OCI-LY1 (cell line): ENCODE measurements around the gene POLRMT.

Experiments
- CTCF ChIP-seq: fragments of 200-600 bp; sonication (generic), shearing (Covaris generic); IDR thresholded peaks from 2 replicates; pipeline ENCODE4 v1.5.1; 2017; ENCODE audit warnings: mild to moderate bottlenecking, antibody characterized with exemption, low read length, moderate library complexity, mixed read lengths
- EZH2 ChIP-seq: fragments of 200-600 bp; sonication (generic), shearing (Covaris generic); IDR thresholded peaks from 2 replicates; pipeline ENCODE4 v1.8.0; 2017; ENCODE audit warnings: borderline replicate concordance, mixed run types, mild to moderate bottlenecking, antibody characterized with exemption, low read length, moderate library complexity, mixed read lengths

DNA sequence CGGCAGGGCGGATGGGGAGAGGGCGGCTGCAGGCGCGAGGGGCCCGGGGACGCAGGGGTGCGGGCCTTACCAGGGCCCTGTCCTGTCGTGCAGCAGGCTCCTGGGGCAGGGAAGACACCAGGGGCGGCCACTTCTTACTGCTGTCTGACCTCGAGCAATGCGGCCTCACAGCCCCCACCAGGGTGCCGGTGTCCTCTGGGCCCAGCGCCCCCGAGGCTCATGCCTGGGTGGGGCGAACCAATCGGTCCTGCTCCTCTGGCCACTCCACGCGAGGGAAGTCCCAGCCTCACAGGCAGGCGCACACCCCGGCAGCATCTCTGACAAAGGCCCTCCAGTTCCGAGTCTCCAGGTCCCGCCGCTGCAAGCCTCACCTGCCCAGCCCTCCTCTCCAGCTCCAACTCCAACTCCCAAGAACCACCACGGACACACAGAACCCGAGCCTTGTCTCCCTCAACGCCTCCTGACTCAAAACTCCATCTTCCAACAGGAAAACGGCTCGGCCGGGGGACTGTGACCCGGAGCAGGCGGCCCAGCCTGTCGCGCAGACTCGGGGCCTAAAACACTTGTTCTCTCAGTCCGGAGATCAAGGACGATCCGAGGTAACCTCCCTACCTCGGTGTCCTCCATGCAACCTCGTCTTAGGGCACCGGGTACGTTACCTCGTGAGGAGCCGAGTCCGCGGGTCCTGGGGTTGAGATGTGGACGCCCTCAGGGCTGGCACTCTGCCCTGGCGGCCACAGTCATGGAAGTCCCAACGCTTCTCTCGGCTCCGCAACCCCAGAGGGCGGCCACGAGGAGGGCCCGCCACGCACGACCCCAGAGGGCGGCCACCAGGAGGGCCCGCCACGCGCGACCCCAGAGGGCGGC lies 12.8 kb upstream of the POLRMT start:
- no peak for TF ChIP-seq CTCF
- no peak for TF ChIP-seq EZH2
